ENCODE results near the gene PDE4D.

- TF ChIP-seq, protein P1, sequence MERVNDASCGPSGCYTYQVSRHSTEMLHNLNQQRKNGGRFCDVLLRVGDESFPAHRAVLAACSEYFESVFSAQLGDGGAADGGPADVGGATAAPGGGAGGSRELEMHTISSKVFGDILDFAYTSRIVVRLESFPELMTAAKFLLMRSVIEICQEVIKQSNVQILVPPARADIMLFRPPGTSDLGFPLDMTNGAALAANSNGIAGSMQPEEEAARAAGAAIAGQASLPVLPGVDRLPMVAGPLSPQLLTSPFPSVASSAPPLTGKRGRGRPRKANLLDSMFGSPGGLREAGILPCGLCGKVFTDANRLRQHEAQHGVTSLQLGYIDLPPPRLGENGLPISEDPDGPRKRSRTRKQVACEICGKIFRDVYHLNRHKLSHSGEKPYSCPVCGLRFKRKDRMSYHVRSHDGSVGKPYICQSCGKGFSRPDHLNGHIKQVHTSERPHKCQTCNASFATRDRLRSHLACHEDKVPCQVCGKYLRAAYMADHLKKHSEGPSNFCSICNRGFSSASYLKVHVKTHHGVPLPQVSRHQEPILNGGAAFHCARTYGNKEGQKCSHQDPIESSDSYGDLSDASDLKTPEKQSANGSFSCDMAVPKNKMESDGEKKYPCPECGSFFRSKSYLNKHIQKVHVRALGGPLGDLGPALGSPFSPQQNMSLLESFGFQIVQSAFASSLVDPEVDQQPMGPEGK (CRISPR knock-in tag; IDR thresholded peaks at IDR 0.05; ENCODE audit: borderline replicate concordance): no peak
- TF ChIP-seq ZNF565 (CRISPR knock-in tag; conservative IDR thresholded peaks at IDR 0.05; ENCODE audit: low read depth) (no peak), PPARA (CRISPR knock-in tag; IDR thresholded peaks at IDR 0.05; ENCODE audit: borderline replicate concordance) (no peak), SNAI2 (CRISPR knock-in tag; IDR thresholded peaks at IDR 0.05) (no peak), RARB (CRISPR knock-in tag; IDR thresholded peaks at IDR 0.05) (no peak), TOX (CRISPR knock-in tag; IDR thresholded peaks at IDR 0.05; ENCODE audit: borderline replicate concordance) (no peak), ESRRG (CRISPR knock-in tag; IDR thresholded peaks at IDR 0.05) (no peak), ZC3H10 (CRISPR knock-in tag; IDR thresholded peaks at IDR 0.05) (no peak), ZNF70 (CRISPR knock-in tag; IDR thresholded peaks at IDR 0.05) (no peak), BACH2 (CRISPR knock-in tag; IDR thresholded peaks at IDR 0.05; ENCODE audit: borderline replicate concordance) (no peak), ISL1 (CRISPR knock-in tag; IDR thresholded peaks at IDR 0.05) (no peak)
- TF ChIP-seq, protein P2, sequence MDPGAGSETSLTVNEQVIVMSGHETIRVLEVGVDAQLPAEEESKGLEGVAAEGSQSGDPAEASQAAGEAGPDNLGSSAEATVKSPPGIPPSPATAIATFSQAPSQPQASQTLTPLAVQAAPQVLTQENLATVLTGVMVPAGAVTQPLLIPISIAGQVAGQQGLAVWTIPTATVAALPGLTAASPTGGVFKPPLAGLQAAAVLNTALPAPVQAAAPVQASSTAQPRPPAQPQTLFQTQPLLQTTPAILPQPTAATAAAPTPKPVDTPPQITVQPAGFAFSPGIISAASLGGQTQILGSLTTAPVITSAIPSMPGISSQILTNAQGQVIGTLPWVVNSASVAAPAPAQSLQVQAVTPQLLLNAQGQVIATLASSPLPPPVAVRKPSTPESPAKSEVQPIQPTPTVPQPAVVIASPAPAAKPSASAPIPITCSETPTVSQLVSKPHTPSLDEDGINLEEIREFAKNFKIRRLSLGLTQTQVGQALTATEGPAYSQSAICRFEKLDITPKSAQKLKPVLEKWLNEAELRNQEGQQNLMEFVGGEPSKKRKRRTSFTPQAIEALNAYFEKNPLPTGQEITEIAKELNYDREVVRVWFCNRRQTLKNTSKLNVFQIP (CRISPR knock-in tag; IDR thresholded peaks at IDR 0.05; ENCODE audit: borderline replicate concordance, low read depth): no peak
These were observed 800.2 kb downstream of the PDE4D start for GRCh38 chr5:59093329-59093728.

All from SK-N-SH treated with all-trans-retinoic acid at 6 μM for 48 hours (cell line).